ENCODE results near the gene METTL24. TPM values are rescaled to one million over a fixed set of nuclear protein-coding genes. Genes with fewer than 3 reads are reported as not detected.

Gene METTL24
- total and polyA plus RNA-seq, 2 of the 13 experiments (the other 11 are each of a cell fraction or from before 2014, with no cell fraction given), result not detected

DNA sequence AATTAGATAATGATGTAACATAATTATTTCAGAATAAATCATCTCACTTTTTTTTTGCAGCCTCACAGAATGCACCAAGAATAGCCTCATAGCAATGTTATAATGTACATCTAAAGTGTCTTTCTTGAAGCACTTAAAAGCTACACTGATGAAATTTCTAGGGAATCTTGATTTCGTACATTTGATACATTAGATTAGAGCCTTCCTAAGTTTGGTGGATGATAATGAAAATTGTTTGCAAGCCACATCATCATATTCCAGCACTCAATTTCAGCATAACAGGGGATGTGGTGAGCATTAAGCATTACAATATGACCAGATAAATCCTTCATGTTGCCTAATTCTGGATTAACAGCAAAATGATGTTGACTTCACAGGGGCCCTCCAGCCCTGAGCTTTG, 9.7 kb upstream of the METTL24 start (continued):
- no peak for TF ChIP-seq RNF2 (conservative IDR thresholded peaks at IDR 0.05; ENCODE audit: low read depth)
- no peak for TF ChIP-seq CBX5 (CRISPR knock-in tag; IDR thresholded peaks at IDR 0.05; ENCODE audit: borderline replicate concordance)
- no peak for TF ChIP-seq WIZ (CRISPR knock-in tag; IDR thresholded peaks at IDR 0.05)
- no peak for TF ChIP-seq ZNF577 (CRISPR knock-in tag; IDR thresholded peaks at IDR 0.05; ENCODE audit: borderline replicate concordance, low read depth)
- no peak for TF ChIP-seq POGZ (CRISPR knock-in tag; IDR thresholded peaks at IDR 0.05)
- TF ChIP-seq CREB1 (IDR thresholded peaks at IDR 0.05), result no peak
- no peak for TF ChIP-seq CREB1 (CRISPR knock-in tag; IDR thresholded peaks at IDR 0.05)

- no peak for ATAC-seq
- H3K9me3 ChIP-seq (ENCODE audit: low read length), result no peaks in the 10 kb centered on the region
- H3K4me1 ChIP-seq (ENCODE audit: insufficient read depth, low read length), result no peaks in the 10 kb centered on the region
- no TSS peak for BruUV-seq (replicated peaks)
- no peaks in the 10 kb centered on the region for H3K79me2 ChIP-seq (ENCODE audit: insufficient read depth, low read length)
- in situ Hi-C loops (cut with HindIII; ENCODE audit: extremely low pct_ligation_motif_present, low pct_unique_long_range_greater_than_20kb), result no loop called here
- no peaks in the 10 kb centered on the region for H3K36me3 ChIP-seq (replicated peaks in 1 of 2; ENCODE audit: control insufficient read depth in 1 of 2, insufficient read depth in 2 of 2, low read length in 2 of 2)
- H3K27ac ChIP-seq (ENCODE audit: extremely low read length, insufficient read depth, low read length), result no peak overlapping the region
- ChIA-PET POLR2A (no interaction called here), CTCF (ENCODE audit: low intra/inter-chr PET ratio, low total read pairs) (no interaction called here)
- no peak overlapping the region for H3K4me3 ChIP-seq (replicated peaks in 1 of 3; ENCODE audit: insufficient read depth in 1 of 3, low read depth in 2 of 3, low read length in 3 of 3)
- no peaks in the 10 kb centered on the region for H4K20me1 ChIP-seq (ENCODE audit: insufficient read depth, low read length)
- H3K9ac ChIP-seq (ENCODE audit: insufficient read depth, low read depth, low read length), result no peak overlapping the region
- H3K27me3 ChIP-seq (ENCODE audit: control insufficient read depth in 1 of 2, insufficient read depth in 2 of 2, low read length in 2 of 2), result peaks cover 0 to 12% of the 10 kb centered on the region in 2 experiments; a peak in 2 of 5 replicates
- 30% methylated on average over 2 of the region's 2 CpGs for WGBS (ENCODE audit: low lambda C conversion rate)
- no peak for DNase-seq (ENCODE audit: low spot score)
- TF ChIP-seq ZNF18 (CRISPR knock-in tag; IDR thresholded peaks at IDR 0.05; ENCODE audit: insufficient replicate concordance) (no peak), ZZZ3 (CRISPR knock-in tag; IDR thresholded peaks at IDR 0.05; ENCODE audit: borderline replicate concordance) (no peak), ONECUT2 (CRISPR knock-in tag; IDR thresholded peaks at IDR 0.05) (no peak), IKZF1 (IDR thresholded peaks at IDR 0.05) (no peak), ZNF790 (CRISPR knock-in tag; IDR thresholded peaks at IDR 0.05; ENCODE audit: borderline replicate concordance) (no peak), JDP2 (CRISPR knock-in tag; IDR thresholded peaks at IDR 0.05; ENCODE audit: borderline replicate concordance) (no peak)
- TF ChIP-seq, protein P1, sequence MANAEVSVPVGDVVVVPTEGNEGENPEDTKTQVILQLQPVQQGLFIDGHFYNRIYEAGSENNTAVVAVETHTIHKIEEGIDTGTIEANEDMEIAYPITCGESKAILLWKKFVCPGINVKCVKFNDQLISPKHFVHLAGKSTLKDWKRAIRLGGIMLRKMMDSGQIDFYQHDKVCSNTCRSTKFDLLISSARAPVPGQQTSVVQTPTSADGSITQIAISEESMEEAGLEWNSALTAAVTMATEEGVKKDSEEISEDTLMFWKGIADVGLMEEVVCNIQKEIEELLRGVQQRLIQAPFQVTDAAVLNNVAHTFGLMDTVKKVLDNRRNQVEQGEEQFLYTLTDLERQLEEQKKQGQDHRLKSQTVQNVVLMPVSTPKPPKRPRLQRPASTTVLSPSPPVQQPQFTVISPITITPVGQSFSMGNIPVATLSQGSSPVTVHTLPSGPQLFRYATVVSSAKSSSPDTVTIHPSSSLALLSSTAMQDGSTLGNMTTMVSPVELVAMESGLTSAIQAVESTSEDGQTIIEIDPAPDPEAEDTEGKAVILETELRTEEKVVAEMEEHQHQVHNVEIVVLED (CRISPR knock-in tag; IDR thresholded peaks at IDR 0.05; ENCODE audit: borderline replicate concordance), result no peak
- FAIRE-seq, result no peak
- intact Hi-C loops (cut with micrococcal nuclease; ENCODE audit: unreplicated experiment), result no loop called here
- no peak overlapping the region for H3K4me2 ChIP-seq (ENCODE audit: low read depth, low read length)
- no peak overlapping the region for H2AFZ ChIP-seq (ENCODE audit: low read length)
Observed at GRCh38 chr6:110366975-110367374, 8.8 kb upstream of the METTL24 start.

All from HepG2 (cell line).